ENCODE measurements around the gene MPST. TPM values are rescaled to one million over a fixed set of nuclear protein-coding genes. Genes with fewer than 3 reads are reported as not detected.
A peak's percentile ranks its signal among the peaks of the same experiment; 100 is the strongest.
"Not testable (repeated sequence)": the region's sequence is repeated elsewhere in the genome, so short reads cannot be mapped to it uniquely, and the experiment has no call there.

Gene MPST
- total RNA-seq, 2 experiments from 2014 or later, result 28.5 to 33.6 TPM

DNA sequence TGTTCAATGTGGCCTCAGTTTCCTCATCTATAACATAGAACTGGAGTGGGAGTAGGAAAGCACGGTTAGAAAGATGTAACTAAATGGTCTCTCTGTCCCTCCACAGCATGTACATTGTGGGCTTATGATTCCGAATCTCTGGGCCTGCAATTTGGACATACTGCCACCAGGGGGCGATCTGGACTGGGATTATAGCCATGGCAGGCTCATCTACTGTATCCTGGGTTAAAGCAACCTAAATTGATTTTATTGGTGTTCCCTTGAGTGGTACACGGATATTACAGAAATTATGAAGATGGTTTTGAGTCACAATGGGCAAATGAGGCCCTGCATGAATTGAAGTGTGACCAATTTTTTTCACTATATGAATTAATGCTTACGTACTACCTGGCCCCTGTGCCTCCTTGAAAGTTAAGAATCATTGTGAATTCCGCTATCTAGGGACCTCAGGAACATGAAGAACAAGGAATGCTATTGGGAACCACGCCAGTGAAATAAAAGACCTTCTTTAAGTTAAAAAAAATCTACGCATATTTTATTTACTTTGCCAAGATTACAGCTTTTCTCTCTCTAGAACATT lies 33.2 kb upstream of the MPST start:
- CTCF ChIA-PET, result interaction anchor here (0.7 to 0.8 kb wide), 2 partner anchors 19 to 22 kb away, joined by 3 to 5 read pairs; no protein-coding TSS in a partner anchor
- no peaks in the 10 kb centered on the region for H3K4me1 Mint-ChIP-seq (ENCODE audit: low read depth)
- peaks cover 25% of the 10 kb centered on the region for H3K27me3 Mint-ChIP-seq (ENCODE audit: low read depth)
- no peak overlapping the region for H3K27ac Mint-ChIP-seq
- DNase-seq, result peak; percentile 70
- H3K9me3 Mint-ChIP-seq (ENCODE audit: insufficient read depth), result peaks cover 17% of the 10 kb centered on the region
- peaks cover 5% of the 10 kb centered on the region for H3K36me3 Mint-ChIP-seq (ENCODE audit: low read depth)
- no peak overlapping the region for H3K4me3 Mint-ChIP-seq
- POLR2A ChIA-PET, result no interaction called here
- ATAC-seq, result no peak

DNA sequence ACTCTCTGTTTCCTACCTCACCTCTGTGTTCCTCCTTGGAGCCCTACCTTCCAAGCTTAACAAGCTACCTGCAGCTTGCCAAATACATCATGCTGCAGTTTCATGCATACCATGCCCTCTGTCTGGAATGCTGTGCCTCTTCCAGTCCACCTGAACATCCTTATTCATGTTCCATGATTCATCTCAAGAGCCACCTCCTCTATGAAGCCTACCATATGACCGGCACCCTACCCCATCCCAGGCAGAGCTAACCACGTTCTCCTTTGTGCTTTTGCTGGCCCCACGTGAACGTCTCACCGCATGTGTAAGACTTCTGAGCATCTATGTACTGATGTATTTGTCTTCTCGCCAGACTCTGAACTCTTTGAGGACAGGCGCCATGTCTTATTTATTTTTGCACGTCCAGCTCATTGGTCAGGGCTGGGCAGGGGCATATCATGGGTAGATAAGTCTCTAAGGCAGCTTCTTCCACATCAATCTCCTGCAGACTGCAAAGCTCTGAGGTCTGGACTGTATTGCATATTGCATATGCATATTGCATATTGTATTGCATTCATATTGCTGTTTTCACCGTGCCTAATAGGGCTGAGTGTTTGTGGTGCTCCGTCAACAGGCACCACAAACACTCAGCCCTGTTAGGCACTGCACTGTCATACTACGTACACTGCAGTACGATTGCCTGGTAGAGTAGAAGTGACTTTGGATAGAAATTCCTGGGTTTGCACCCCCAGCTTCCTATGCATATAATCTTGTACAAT lies 31.3 kb upstream of the MPST start:
- peaks cover 20% of the 10 kb centered on the region for H3K27me3 Mint-ChIP-seq (ENCODE audit: low read depth)
- H3K27ac Mint-ChIP-seq, result no peak overlapping the region
- ChIA-PET POLR2A (no interaction called here), CTCF (interaction anchor here (1.0 kb wide), 1 partner anchor 11 kb away, joined by 7 read pairs; no protein-coding TSS in a partner anchor)
- H3K4me3 Mint-ChIP-seq, result no peak overlapping the region
- H3K4me1 Mint-ChIP-seq (ENCODE audit: low read depth), result no peaks in the 10 kb centered on the region
- ATAC-seq (no peak), DNase-seq (no peak)
- H3K9me3 Mint-ChIP-seq (ENCODE audit: insufficient read depth), result peaks cover 17% of the 10 kb centered on the region
- H3K36me3 Mint-ChIP-seq (ENCODE audit: low read depth), result peaks cover 5% of the 10 kb centered on the region

- DNase-seq; H3K4me1 Mint-ChIP-seq (ENCODE audit: low read depth); POLR2A ChIA-PET; ATAC-seq; CTCF ChIA-PET; H3K4me3 Mint-ChIP-seq; H3K27ac Mint-ChIP-seq; H3K36me3 Mint-ChIP-seq (ENCODE audit: low read depth): not testable (repeated sequence)
- Mint-ChIP-seq H3K27me3 (ENCODE audit: low read depth) (peaks cover 15% of the 10 kb centered on the region), H3K9me3 (ENCODE audit: insufficient read depth) (peaks cover 17% of the 10 kb centered on the region)
These were observed 30.5 kb upstream of the MPST start for GRCh38 chr22:36989012-36989411.

DNA sequence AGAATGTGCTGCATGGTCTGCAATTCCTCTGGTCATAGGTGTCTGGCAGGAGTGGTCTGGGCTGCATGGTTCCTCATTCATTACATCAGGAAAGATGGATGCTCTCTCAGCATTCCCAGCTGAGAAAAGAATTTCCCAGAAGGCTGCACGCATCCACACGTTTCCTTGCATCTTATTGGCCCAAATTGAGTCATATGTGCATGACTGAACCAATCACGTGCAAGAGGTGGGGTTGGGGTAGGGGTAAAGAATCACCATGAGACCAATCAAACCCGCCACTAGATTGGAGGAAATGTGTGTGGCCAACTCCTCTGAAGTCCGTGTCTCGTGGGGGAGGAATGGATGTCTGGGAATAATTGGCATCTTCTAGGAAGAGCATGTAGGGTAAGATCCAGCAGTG lies 29.1 kb upstream of the MPST start:
- DNase-seq (no peak), ATAC-seq (no peak)
- no peaks in the 10 kb centered on the region for H3K4me1 Mint-ChIP-seq (ENCODE audit: low read depth)
- POLR2A ChIA-PET, result no interaction called here
- H3K4me3 Mint-ChIP-seq, result no peak overlapping the region
- no peak overlapping the region for H3K27ac Mint-ChIP-seq
- CTCF ChIA-PET, result no interaction called here
- H3K27me3 Mint-ChIP-seq (ENCODE audit: low read depth), result peaks cover 16% of the 10 kb centered on the region
- peaks cover 15% of the 10 kb centered on the region for H3K9me3 Mint-ChIP-seq (ENCODE audit: insufficient read depth)
- peaks cover 5% of the 10 kb centered on the region for H3K36me3 Mint-ChIP-seq (ENCODE audit: low read depth)

GRCh38 chr22:36991206-36991605 lies 28.3 kb upstream of the MPST start:
- H3K27me3 Mint-ChIP-seq (ENCODE audit: low read depth), result peaks cover 16% of the 10 kb centered on the region
- peaks cover 7% of the 10 kb centered on the region for H3K9me3 Mint-ChIP-seq (ENCODE audit: insufficient read depth)
- H3K4me3 Mint-ChIP-seq, result no peak overlapping the region
- H3K36me3 Mint-ChIP-seq (ENCODE audit: low read depth), result peaks cover 1% of the 10 kb centered on the region
- H3K27ac Mint-ChIP-seq, result no peak overlapping the region
- POLR2A ChIA-PET, result no interaction called here
- H3K4me1 Mint-ChIP-seq (ENCODE audit: low read depth), result no peaks in the 10 kb centered on the region
- DNase-seq (no peak), ATAC-seq (no peak)
- CTCF ChIA-PET, result interaction anchor here (1.7 kb wide), 1 partner anchor 13 kb away, joined by 5 read pairs; no protein-coding TSS in a partner anchor

DNA sequence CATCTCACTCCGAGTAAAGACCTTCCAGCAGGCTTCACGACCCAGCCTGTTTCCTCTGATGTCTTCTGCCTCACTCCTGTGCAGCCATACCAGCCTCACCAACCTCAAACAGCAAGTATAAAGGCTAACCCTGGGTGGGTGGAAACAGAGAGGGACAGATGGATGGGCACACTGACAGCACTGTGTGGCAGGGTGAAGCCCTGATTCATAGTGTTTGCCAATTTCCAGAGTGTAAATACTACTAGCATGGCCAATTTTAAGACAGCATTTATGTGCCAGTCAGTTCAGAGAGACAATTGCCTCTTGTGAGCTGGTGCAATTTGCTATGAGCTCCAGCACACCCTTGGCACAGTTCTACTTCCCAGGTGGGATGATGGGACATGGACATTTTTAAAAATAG lies 21.8 kb upstream of the MPST start:
- no peaks in the 10 kb centered on the region for H3K9me3 Mint-ChIP-seq (ENCODE audit: insufficient read depth)
- H3K27me3 Mint-ChIP-seq (ENCODE audit: low read depth), result peaks cover 14% of the 10 kb centered on the region
- no peak overlapping the region for H3K27ac Mint-ChIP-seq
- ChIA-PET POLR2A (no interaction called here), CTCF (interaction anchor here (1.0 to 1.4 kb wide), 3 partner anchors 9 to 141 kb away, joined by 3 to 4 read pairs (median 3); no protein-coding TSS in a partner anchor)
- no peaks in the 10 kb centered on the region for H3K36me3 Mint-ChIP-seq (ENCODE audit: low read depth)
- ATAC-seq (no peak), DNase-seq (no peak)
- no peaks in the 10 kb centered on the region for H3K4me1 Mint-ChIP-seq (ENCODE audit: low read depth)
- no peak overlapping the region for H3K4me3 Mint-ChIP-seq

DNA sequence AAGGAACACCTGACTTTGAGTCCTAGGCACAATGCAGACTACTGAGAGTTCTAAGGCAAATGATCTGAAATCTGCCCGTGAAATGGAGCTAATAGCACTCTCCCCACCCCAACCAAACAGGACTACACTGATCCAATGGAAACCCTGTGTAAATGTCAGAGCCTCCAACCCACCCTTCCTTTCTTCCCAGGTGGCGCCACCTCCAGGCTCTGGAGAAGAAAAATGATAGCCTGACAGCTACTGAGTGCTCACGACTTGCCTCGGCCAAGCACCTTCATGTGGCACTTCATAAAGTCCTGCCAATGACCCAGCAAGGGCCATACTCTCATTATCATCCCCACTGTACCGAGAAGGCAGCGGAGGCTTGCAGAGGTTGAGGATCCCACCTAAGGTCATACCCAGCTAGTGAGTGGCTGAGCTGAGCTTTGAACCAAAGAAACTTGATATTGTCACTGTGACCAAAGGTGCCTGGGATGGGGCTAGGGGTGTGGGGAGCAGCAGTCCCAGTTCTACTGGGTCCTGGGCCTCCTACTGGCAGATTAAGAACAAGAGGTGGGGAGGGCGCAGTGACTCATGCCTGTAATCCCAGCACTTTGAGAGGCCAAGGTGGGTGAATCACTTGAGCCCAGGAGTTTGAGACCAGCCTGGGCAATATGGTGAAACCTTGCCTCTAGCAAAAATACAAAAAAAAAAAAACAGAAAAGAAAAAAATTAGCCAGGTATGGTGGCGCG lies 20.8 kb upstream of the MPST start:
- Mint-ChIP-seq H3K27me3 (ENCODE audit: low read depth) (peaks cover 17% of the 10 kb centered on the region), H3K4me3 (no peak overlapping the region), H3K36me3 (ENCODE audit: low read depth) (no peaks in the 10 kb centered on the region), H3K27ac (no peak overlapping the region), H3K9me3 (ENCODE audit: insufficient read depth) (no peaks in the 10 kb centered on the region), H3K4me1 (ENCODE audit: low read depth) (no peaks in the 10 kb centered on the region)
- DNase-seq, result no peak
- POLR2A ChIA-PET, result no interaction called here
- no peak for ATAC-seq
- CTCF ChIA-PET, result interaction anchor here (0.9 to 1.1 kb wide), 2 partner anchors 21 to 45 kb away, joined by 4 read pairs; no protein-coding TSS in a partner anchor

GRCh38 chr22:36999463-36999862 lies 20.1 kb upstream of the MPST start:
- POLR2A ChIA-PET, result no interaction called here
- Mint-ChIP-seq H3K4me1 (ENCODE audit: low read depth) (no peaks in the 10 kb centered on the region), H3K4me3 (no peak overlapping the region), H3K27me3 (ENCODE audit: low read depth) (peaks cover 17% of the 10 kb centered on the region), H3K9me3 (ENCODE audit: insufficient read depth) (no peaks in the 10 kb centered on the region), H3K27ac (no peak overlapping the region), H3K36me3 (ENCODE audit: low read depth) (no peaks in the 10 kb centered on the region)
- ATAC-seq (no peak), DNase-seq (no peak)
- CTCF ChIA-PET, result interaction anchor here (0.9 kb wide), 1 partner anchor 22 kb away, joined by 4 read pairs; no protein-coding TSS in a partner anchor

- DNase-seq, result no peak
- Mint-ChIP-seq H3K9me3 (ENCODE audit: insufficient read depth) (no peaks in the 10 kb centered on the region), H3K27ac (no peak overlapping the region), H3K4me1 (ENCODE audit: low read depth) (no peaks in the 10 kb centered on the region), H3K4me3 (no peak overlapping the region), H3K36me3 (ENCODE audit: low read depth) (peaks cover 5% of the 10 kb centered on the region), H3K27me3 (ENCODE audit: low read depth) (peaks cover 20% of the 10 kb centered on the region)
- CTCF ChIA-PET, result no interaction called here
- ATAC-seq, result no peak
- POLR2A ChIA-PET, result no interaction called here
These were observed 18.6 kb upstream of the MPST start for GRCh38 chr22:37000676-37001534.

DNA sequence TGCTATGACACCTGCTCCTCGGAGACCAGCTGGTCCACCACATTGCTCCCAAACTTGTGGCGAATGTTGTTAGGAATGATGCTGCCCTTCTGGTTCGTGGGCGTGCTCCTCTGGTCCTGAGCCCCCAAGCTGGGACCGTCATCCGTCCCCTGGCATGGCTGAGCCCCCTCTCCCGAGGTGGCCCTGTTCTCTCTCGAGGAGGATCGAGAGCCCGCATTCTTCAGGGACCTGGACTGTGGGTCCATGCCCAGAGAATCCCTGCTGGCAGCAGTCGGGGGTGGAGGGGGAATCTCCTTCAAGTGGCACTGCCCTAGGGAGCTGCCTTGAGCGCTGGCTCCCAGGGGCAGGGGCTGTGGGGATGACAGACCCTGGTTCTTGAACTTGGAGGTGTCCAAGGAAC lies 17.7 kb upstream of the MPST start:
- no peak overlapping the region for H3K27ac Mint-ChIP-seq
- ChIA-PET POLR2A (no interaction called here), CTCF (interaction anchor here (1.1 kb wide), 1 partner anchor 146 kb away, joined by 3 read pairs; no protein-coding TSS in a partner anchor)
- peaks cover 5% of the 10 kb centered on the region for H3K36me3 Mint-ChIP-seq (ENCODE audit: low read depth)
- no peaks in the 10 kb centered on the region for H3K9me3 Mint-ChIP-seq (ENCODE audit: insufficient read depth)
- H3K27me3 Mint-ChIP-seq (ENCODE audit: low read depth), result peaks cover 27% of the 10 kb centered on the region
- H3K4me1 Mint-ChIP-seq (ENCODE audit: low read depth), result no peaks in the 10 kb centered on the region
- no peak for DNase-seq
- no peak overlapping the region for H3K4me3 Mint-ChIP-seq
- no peak for ATAC-seq

GRCh38 chr22:37002633-37003032 lies 16.9 kb upstream of the MPST start:
- CTCF ChIA-PET, result interaction anchor here (1.1 kb wide), 1 partner anchor 147 kb away, joined by 3 read pairs; no protein-coding TSS in a partner anchor
- DNase-seq (no peak), ATAC-seq (no peak)
- peaks cover 5% of the 10 kb centered on the region for H3K36me3 Mint-ChIP-seq (ENCODE audit: low read depth)
- peaks cover 28% of the 10 kb centered on the region for H3K27me3 Mint-ChIP-seq (ENCODE audit: low read depth)
- POLR2A ChIA-PET, result no interaction called here
- H3K4me1 Mint-ChIP-seq (ENCODE audit: low read depth), result no peaks in the 10 kb centered on the region
- no peak overlapping the region for H3K27ac Mint-ChIP-seq
- H3K4me3 Mint-ChIP-seq, result no peak overlapping the region
- no peaks in the 10 kb centered on the region for H3K9me3 Mint-ChIP-seq (ENCODE audit: insufficient read depth)
